ENCODE measurements around the gene ZCCHC14. TPM values are rescaled to one million over a fixed set of nuclear protein-coding genes. Genes with fewer than 3 reads are reported as not detected.

ZCCHC14 gene
- total RNA-seq, 4 donors from 2014 or later = 27.7 to 56.1 (median 36.7) TPM

DNA sequence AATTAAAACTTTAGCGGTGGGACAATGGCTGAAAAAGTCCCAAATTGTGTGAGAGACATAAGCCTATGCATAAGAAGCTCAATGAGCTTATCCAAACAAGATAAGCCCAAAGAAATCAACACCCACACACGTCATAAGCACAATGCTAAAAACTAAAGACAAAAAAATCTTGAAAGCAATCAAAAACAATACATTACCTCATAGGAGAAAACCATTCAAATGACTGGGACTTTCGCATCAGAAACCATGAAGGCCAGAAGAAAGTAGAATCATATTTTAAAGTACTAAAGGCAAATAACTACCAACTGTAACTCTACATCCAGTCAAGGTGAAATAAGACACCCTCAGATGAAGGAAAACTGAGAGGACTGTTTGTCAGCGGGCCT lies 50.2 kb downstream of the ZCCHC14 start:
- H3K36me3 ChIP-seq = peaks cover 0 to 24% (median 0%) of the 10 kb centered on the region in 4 donors
- TF ChIP-seq, protein P1, sequence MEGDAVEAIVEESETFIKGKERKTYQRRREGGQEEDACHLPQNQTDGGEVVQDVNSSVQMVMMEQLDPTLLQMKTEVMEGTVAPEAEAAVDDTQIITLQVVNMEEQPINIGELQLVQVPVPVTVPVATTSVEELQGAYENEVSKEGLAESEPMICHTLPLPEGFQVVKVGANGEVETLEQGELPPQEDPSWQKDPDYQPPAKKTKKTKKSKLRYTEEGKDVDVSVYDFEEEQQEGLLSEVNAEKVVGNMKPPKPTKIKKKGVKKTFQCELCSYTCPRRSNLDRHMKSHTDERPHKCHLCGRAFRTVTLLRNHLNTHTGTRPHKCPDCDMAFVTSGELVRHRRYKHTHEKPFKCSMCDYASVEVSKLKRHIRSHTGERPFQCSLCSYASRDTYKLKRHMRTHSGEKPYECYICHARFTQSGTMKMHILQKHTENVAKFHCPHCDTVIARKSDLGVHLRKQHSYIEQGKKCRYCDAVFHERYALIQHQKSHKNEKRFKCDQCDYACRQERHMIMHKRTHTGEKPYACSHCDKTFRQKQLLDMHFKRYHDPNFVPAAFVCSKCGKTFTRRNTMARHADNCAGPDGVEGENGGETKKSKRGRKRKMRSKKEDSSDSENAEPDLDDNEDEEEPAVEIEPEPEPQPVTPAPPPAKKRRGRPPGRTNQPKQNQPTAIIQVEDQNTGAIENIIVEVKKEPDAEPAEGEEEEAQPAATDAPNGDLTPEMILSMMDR (IDR thresholded peaks at IDR 0.05) = no peak
- TF ChIP-seq POLR2AphosphoS5 (IDR thresholded peaks at IDR 0.05) (no peak), POLR2A (IDR thresholded peaks at IDR 0.05) (no peak), EP300 (IDR thresholded peaks at IDR 0.05; ENCODE audit: low read depth) (no peak)
- intact Hi-C loops (cut with DNase I; ENCODE audit: low total_unique reads) = no loop called here
- H3K4me3 ChIP-seq = no peak overlapping the region
- in situ Hi-C loops (cut with MboI; ENCODE audit: low pct_ligation_motif_present in 1 of 4, low pct_unique_long_range_greater_than_20kb in 1 of 4, low sequenced_read_pairs in 3 of 4) = no loop called here
- no peaks in the 10 kb centered on the region for H3K27me3 ChIP-seq
- H3K27ac ChIP-seq = no peak overlapping the region
- 70 to 87% methylated on average over 3 to 4 of the region's 4 CpGs for WGBS, 2 donors (ENCODE audit: low coverage in 1 of 2)
- H3K4me1 ChIP-seq = peaks cover 0 to 21% (median 2%) of the 10 kb centered on the region in 4 donors
- H3K9me3 ChIP-seq = no peaks in the 10 kb centered on the region
- DNase-seq = no peak

DNA sequence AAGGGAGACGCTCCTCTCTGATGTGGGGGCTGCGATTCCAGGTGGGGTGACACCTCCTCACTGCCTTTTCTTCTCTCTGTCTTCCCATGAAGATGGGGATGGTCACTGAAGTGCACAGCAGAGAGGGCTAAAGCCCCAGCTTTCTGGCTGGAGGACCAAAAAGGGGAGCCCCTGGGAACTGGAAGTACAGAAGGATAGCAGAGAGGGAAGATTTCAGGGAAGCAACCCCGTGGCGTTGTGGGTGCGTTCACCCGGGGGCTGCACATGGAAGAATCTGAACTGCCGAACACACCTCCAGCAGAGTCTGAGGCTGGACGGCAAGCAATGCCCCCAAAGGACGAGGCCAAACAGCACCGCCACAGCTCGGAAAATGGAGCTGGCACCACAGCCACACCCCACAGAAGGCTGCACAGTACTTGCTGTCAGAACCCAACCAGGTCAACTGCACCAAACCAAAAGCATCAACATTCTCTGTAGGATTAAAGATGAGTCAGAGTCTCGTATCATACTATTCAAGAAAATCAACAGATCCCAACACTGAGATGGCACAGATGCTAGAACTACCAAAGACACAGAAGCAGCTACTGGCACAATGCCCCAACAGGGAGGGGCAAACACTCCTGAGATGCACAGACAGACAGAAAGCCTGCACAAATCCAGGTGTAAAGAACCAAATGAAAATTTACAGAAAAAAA lies 50.8 kb downstream of the ZCCHC14 start:
- in situ Hi-C loops (cut with MboI; ENCODE audit: low pct_ligation_motif_present in 1 of 4, low pct_unique_long_range_greater_than_20kb in 1 of 4, low sequenced_read_pairs in 3 of 4) = no loop called here
- WGBS, 2 donors (ENCODE audit: low coverage in 1 of 2) = 94 to 95% methylated on average over 8 to 12 of the region's 12 CpGs
- Histone ChIP-seq H3K4me1 (peaks cover 0 to 19% (median 2%) of the 10 kb centered on the region in 4 donors), H3K36me3 (peaks cover 0 to 19% (median 0%) of the 10 kb centered on the region in 4 donors), H3K9me3 (no peaks in the 10 kb centered on the region), H3K27me3 (no peaks in the 10 kb centered on the region), H3K27ac (no peak overlapping the region), H3K4me3 (no peak overlapping the region)
- intact Hi-C loops (cut with DNase I; ENCODE audit: low total_unique reads) = no loop called here
- no peak for TF ChIP-seq POLR2A (IDR thresholded peaks at IDR 0.05)
- TF ChIP-seq, protein P1 (IDR thresholded peaks at IDR 0.05) = no peak
- no peak for TF ChIP-seq EP300 (IDR thresholded peaks at IDR 0.05; ENCODE audit: low read depth)
- no peak for TF ChIP-seq POLR2AphosphoS5 (IDR thresholded peaks at IDR 0.05)
- DNase-seq = no peak

- H3K4me3 ChIP-seq = no peak overlapping the region
- TF ChIP-seq POLR2A (IDR thresholded peaks at IDR 0.05) (no peak), POLR2AphosphoS5 (IDR thresholded peaks at IDR 0.05) (no peak), EP300 (IDR thresholded peaks at IDR 0.05; ENCODE audit: low read depth) (no peak)
- TF ChIP-seq, protein P1 (IDR thresholded peaks at IDR 0.05) = no peak
- in situ Hi-C loops (cut with MboI; ENCODE audit: low pct_ligation_motif_present in 1 of 4, low pct_unique_long_range_greater_than_20kb in 1 of 4, low sequenced_read_pairs in 3 of 4) = no loop called here
- no peaks in the 10 kb centered on the region for H3K9me3 ChIP-seq
- H3K36me3 ChIP-seq = peaks cover 0 to 4% (median 0%) of the 10 kb centered on the region in 4 donors
- H3K27me3 ChIP-seq = no peaks in the 10 kb centered on the region
- peaks cover 0 to 29% (median 5%) of the 10 kb centered on the region in 4 donors for H3K4me1 ChIP-seq
- H3K27ac ChIP-seq = no peak overlapping the region
- intact Hi-C loops (cut with DNase I; ENCODE audit: low total_unique reads) = no loop called here
- WGBS, 2 donors (ENCODE audit: low coverage in 1 of 2) = 96% methylated on average over 5 to 10 of the region's 10 CpGs
- DNase-seq = no peak
Measured at GRCh38 chr16:87439926-87440325, 52.9 kb downstream of the ZCCHC14 start.

GRCh38 chr16:87438611-87438985 lies 54.2 kb downstream of the ZCCHC14 start:
- WGBS, 2 donors (ENCODE audit: low coverage in 1 of 2) = 77 to 100% methylated on average over 1 to 9 of the region's 9 CpGs
- Histone ChIP-seq H3K9me3 (no peaks in the 10 kb centered on the region), H3K4me1 (peaks cover 0 to 29% (median 5%) of the 10 kb centered on the region in 4 donors), H3K36me3 (no peaks in the 10 kb centered on the region), H3K27ac (no peak overlapping the region), H3K27me3 (no peaks in the 10 kb centered on the region), H3K4me3 (no peak overlapping the region)
- in situ Hi-C loops (cut with MboI; ENCODE audit: low pct_ligation_motif_present in 1 of 4, low pct_unique_long_range_greater_than_20kb in 1 of 4, low sequenced_read_pairs in 3 of 4) (no loop called here), intact Hi-C loops (cut with DNase I; ENCODE audit: low total_unique reads) (no loop called here)
- TF ChIP-seq, protein P1 (IDR thresholded peaks at IDR 0.05) = no peak
- DNase-seq = no peak

All from transverse colon (tissue), 4 donors.